CD4-positive, alpha-beta T cell treated with Interleukin-1 beta for 1 hour (primary cell): Measurements from ENCODE around the gene GALNS.

Source experiments
- DNase-seq, 2 donors: peaks; one replicate each; pipeline ENCODE4 v3.0.0-alpha.2; 2020 to 2022

GALNS gene

DNA sequence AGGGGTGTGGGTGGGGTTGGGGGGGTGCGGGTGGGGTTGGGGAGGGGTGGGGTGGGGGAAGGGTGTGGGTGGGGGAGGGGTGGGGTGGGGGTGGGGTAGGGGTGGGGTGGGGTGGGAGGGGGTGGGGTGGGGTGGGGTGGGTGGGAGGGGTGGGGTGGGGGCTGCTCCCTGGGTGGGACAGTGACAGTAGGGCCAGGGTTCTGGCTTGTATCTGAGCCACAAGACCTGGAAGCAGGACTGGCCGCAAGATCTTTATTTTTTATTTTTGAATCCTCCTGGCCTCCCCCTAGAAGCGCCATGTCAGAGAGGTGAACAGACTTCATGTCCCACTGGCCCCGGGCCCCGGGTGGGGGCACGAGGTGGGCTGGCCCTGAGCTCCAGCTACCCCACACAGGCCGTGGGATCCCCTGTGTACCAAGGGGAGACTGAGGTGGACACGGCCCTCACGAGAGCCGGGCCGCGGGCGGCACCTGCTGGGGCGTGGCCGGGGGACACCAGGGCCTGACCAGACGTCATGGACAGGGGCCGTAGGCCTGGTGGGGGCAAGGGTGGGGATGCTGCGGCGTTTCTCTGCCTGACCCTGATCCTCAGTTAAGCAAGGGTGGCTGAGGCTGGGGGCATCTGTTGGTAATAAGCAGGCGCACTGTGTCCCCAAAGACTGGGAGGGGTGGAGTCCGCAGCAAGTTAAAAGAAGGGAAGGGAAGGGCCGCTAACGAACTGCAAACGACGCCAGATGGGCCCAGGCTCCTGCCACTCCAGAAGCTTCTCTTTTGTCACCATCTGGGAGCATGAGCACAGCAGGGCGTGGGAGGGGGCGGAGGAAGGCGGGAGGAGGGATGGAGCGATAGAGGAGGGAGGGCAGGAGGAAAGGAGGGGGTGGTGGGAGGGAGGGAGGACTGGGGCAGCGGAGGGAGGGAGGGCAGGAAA, 32.0 kb upstream of the GALNS start:
- DNase-seq = no peak

DNA sequence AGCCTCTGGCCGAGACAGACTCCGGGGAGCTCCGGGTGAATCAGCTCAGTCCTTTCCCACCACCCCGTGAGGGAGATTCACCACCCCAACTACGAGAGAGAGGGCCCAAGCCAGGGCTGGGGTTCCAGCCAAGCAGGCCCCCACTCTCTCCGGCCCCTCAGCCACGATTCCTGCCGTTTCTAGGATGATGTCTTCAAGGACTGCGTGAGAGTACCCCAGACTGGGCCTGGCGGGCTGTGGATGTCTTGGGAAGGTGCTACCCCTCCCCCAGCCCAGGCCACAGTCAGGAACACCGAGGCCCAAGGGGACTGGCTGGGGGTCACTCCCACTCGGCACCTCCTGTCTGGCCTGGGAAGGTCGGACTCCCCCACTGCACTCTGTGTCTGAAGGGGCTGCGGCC, 31.3 kb upstream of the GALNS start:
- no peak for DNase-seq

- DNase-seq = no peak
These were observed 30.2 kb upstream of the GALNS start for GRCh38 chr16:88886845-88887521.

- DNase-seq = no peak
These were observed 29.7 kb upstream of the GALNS start for GRCh38 chr16:88886420-88886844.

DNA sequence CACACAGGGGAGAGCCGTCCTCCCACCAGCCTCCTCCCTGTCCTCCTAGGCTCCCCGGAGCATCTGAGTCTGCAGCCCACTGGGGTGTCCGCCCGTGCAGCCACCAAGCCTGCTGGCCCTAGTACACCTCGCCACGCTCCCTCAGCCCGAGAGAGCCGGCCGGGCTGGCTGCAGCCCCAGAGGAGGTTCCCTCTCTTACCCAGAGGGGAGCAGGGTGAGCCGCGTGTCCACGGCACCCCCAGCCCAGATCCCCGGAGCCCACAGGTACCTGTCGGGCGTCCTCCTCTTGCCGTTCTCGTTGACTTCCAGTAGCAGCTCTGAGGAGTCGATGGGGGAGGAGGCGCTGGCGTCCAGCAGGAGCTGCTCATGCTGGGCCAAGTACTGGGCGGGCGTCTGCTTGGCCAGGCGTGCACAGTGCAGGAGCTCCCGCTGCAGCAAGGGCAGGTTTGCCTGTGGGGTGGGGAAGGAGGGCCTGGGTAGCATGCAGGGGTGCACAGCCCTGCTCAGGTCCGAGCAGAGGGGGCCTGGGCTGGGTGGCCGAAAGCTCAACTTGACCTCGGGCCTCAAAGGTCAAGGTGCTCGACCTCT, 29.0 kb upstream of the GALNS start:
- no peak for DNase-seq

DNA sequence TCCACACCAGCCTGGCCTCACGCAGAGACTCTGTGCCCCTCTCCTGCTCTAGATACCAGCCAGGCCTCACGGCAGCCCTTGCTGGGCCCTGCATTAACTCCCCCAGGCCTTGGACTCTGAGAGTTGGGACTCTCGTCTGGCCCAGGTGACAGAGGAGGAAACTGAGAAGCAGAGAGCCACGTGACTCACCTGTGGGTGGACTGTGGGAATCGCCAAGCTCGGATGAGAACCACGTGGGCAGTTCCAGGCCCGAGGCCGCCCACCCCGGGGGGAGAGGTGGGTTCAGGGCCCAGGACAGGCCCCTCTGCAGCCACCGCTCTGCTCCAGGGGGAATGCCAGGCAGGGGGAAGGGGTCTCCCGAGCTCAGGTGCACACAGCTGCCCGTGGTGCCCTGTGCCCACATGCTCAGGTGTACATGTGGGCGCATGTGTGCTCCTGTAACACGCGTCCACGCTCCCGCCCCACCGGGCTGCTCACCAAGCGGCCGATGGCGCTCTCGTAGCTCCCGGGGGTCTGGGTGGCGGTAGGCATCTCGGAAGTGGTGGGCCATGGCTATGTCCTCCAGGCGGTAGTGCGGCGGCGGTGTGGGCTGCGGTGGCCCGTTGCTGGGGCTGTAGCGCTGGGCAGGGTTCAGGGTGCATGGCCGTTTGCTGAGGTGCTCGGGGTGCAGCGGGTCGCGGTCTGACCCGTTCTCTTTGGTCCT, 28.0 kb upstream of the GALNS start:
- DNase-seq = no peak

- DNase-seq = no peak
These were observed 27.2 kb upstream of the GALNS start for GRCh38 chr16:88883946-88884345.

DNA sequence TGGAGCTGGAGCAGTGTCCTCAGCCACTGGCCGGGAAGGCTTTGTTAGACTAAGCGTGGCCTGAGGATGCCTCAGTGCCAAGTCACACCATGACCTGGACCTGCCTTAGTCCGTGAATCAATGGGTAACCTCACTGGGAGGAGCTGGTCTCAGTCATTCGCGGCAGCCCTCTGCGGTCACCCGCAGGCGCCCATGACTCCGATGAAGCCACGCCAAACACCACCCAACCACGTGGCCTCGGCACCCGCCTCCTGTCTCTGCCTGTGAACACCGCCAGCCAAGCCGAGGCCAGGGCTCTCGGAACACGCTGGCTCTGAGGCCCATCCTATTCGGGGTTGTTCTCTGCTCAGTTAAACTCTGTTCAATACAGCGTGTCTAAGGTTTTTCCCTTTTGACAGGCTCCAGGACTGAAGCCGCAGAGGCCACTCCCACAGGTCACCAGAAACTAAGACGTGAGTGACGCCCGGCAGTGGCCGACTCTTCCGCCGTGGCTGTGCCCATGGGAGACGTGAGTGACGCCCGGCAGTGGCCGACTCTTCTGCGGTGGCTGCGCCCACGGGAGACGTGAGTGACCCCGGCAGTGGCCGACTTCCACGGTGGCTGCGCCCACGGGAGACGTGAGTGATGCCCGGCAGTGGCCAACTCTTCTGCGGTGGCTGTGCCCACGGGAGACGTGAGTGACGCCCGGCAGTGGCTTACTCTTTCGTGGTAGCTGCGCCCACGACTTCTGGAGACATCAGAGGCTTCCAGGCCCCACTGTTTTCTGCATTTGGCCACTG, 26.6 kb upstream of the GALNS start:
- no peak for DNase-seq

- peak; percentile 15 to 34 for DNase-seq
These were observed 25.7 kb upstream of the GALNS start for GRCh38 chr16:88882358-88883030.

DNA sequence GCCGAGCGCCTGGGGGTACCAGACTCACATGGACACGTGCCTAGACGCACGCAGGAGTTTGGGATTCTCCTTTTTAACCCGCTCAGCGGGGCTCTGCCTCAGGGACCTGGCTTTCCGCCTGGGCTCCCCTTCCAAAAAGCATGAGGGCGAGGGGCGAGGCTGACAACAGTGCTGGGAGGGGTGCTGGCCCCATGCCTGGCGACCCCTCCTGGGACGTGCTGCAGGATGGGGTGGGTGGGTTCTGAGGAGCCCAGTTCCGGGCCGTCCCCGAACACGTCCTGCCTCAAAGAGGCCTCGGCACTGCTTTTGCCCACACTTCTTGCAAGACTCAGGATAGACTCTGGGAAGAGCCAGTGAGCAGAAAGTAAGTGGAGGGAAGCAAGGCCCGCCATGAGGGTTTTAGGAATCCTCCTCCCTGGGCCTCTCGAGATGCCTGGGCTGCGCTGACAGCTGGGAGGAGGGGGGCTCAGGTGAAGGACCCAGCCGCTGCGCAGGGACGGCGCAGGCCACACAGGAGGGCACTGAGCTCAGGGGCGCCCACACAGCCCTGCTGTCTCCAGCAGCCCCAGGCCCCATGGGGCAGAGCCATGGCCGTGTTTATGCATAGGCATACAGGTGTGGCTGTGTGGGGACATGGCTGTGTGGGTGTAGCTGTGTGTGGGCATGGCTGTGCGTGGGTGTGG, 25.1 kb upstream of the GALNS start:
- no peak for DNase-seq

DNA sequence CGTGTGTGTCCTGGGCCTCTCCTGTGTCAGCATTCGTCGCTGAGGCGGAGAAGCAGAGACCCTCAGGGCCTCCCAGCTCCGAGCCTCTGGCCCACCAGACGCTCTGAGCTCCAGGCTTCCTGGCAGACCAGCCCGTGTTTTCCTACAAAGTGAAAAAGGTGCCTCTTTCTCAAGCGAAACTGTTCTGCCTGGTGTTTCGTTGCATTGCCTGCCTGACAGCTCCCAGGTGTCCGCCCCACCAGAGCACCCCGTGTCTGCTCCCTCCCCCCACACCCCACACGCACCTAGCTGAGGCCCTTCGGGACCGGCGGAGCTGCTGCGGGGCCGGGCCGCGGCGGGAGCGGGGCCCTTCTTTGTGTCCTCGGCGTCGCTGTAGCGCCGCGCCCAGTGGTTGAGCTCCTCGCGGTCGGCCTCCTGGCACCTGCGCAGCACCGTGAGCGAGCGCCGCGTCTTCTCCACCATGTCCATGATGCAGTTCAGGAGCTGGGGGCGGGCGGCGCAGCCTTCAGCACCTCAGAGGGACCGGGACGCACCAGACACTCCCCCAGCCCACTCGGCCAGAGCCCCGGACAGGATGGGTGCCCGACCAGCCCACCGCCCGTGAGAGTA, 24.4 kb upstream of the GALNS start:
- no peak for DNase-seq

GRCh38 chr16:88880226-88881006, 23.7 kb upstream of the GALNS start:
- DNase-seq = no peak

DNA sequence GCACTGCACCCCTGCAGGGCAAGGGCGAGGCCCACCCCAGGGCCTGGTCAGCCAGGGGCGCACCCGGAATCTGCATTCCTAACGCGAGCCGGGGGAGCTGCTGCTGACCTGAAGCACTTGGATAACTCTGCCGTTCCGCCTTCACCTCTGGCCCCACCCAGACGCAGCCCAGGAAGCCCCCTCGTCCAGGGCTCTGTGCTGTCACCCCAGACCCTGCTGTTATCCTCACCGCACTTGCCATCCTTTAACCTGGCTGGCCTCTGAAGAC, 23.0 kb upstream of the GALNS start:
- DNase-seq = no peak

- DNase-seq = no peak
These were observed 22.4 kb upstream of the GALNS start for GRCh38 chr16:88878967-88879787.

- DNase-seq = no peak
These were observed 21.6 kb upstream of the GALNS start for GRCh38 chr16:88878356-88878755.

DNA sequence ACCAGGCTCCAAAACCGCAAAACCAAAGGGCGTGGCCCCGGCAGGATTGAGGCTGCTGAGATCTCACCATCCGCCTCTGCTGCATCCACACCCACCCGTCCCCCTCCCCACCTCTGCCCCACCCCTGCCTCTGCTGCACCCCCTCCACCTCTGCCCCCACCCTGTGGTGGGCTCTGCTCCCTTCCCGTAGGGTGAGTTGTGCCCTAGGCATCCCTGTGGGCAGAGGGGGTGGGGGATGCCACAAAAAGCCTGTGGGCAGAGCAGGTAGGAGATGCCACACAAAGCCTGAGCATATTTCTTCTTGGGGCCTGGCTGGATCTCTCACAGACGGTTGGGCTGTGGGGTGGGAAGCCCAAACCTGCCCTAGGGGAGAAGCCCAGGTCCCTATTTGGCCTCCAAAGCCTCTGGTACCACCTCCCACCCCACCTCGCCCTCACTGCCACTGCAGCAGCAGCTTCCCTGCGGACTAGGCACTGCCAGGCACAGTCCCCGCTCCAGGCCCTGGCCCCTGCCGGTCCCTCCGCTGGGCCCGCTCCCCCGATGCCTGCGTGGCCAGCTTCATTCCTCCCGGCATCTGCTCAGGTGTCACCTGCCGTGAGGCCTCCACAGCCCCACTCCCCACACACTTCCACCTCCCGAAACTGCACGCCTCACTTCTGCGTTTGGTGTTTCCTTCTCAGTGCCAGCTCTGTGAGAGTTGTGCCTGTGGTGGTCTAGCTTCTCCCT, 21.0 kb upstream of the GALNS start:
- no peak for DNase-seq

- no peak for DNase-seq
These were observed 20.3 kb upstream of the GALNS start for GRCh38 chr16:88876942-88877526.

DNA sequence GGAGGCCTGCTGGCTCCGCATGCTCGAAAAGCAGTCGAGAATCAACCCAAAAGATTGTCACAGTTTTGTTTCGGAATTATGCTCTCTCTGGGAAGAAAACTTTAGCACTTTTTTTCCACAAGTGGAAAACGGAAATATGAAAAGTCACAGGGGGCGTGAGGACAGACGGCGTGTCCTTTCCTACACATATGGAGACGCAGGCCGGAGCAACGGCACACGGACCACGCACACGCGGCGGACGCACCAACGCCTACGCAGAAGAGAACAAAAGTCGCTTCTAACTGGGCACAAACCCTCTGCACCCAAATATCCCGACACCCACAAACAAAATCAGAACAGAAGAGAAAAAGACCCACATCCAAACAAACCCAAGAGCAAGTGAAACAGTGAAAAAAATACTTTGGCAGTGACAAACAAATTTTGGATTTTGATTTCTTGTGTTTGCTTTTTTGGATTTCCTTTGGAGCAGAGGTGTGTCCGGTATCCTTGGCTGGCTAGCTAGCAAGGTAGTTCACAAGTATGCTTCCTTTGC, 19.0 kb upstream of the GALNS start:
- no peak for DNase-seq
